Endothelial cell of umbilical vein (primary cell): ENCODE measurements around the gene RBPJ. TPM values are rescaled to one million over a fixed set of nuclear protein-coding genes. Genes with fewer than 3 reads are reported as not detected.

Experiments
- BruUV-seq: library from RNA; stranded (reverse); fragments of 400-500 nt; replicated peaks from 2 replicates; lab custom pipeline; 2021; lab: Mats Ljungman, UMichigan
- CTCF ChIA-PET: fragments of 300-600, 350-600 bp; sonication (Branson Sonifier 250); formaldehyde crosslinking; loops from one replicate; lab custom pipeline; 2021; ENCODE audit warnings: antibody characterized with exemption, inconsistent platforms; lab: Charles Lee
- POLR2A ChIA-PET: fragments of 300-600, 350-600 bp; sonication (Branson Sonifier 250); formaldehyde crosslinking; loops from one replicate; lab custom pipeline; 2021; ENCODE audit warnings: antibody characterized with exemption, inconsistent platforms; lab: Charles Lee
- DNase-seq: peaks from one replicate; pipeline ENCODE4 v3.0.0-alpha.2; 2011; ENCODE audit warnings: low read depth, low spot score
- FAIRE-seq: peaks from 2 replicates; lab custom pipeline; 2011; peaks lifted over from hg19 to GRCh38; lab: Jason Lieb, UNC
- H2AFZ ChIP-seq: 2 replicates; pipeline ENCODE4 v1.6.0; 2012; ENCODE audit warnings: low read depth, low read length, control low read depth, inconsistent platforms
- H3K27ac ChIP-seq: 2 replicates; pipeline ENCODE4 v1.5.1; 2011; ENCODE audit warnings: low read depth, mild to moderate bottlenecking, control low read depth, low read length, moderate library complexity; ENCODE audit not compliant: insufficient read depth
- H3K27me3 ChIP-seq, 2 experiments: 2 replicates each; pipeline versions ENCODE4 v1.6.0 to v1.6.1; 2011; ENCODE audit warnings: low read length in 2 of 2, mixed read lengths in 1 of 2; ENCODE audit not compliant: control insufficient read depth in 2 of 2, insufficient read depth in 2 of 2
- H3K36me3 ChIP-seq, 2 experiments: 2 replicates in 1 of 2; 3 replicates in 1 of 2; pipeline ENCODE4 v1.5.1; 2011; ENCODE audit warnings: low read length in 2 of 2, mild to moderate bottlenecking in 1 of 2, moderate library complexity in 1 of 2; ENCODE audit not compliant: control insufficient read depth in 2 of 2, insufficient read depth in 2 of 2; ENCODE audit errors: extremely low read depth in 1 of 2
- H3K4me1 ChIP-seq: 3 replicates; pipeline ENCODE4 v1.5.1; 2011; ENCODE audit warnings: mild to moderate bottlenecking, low read length; ENCODE audit not compliant: control insufficient read depth, insufficient read depth; ENCODE audit errors: extremely low read depth
- H3K4me2 ChIP-seq: 2 replicates; pipeline ENCODE4 v1.6.1; 2011; ENCODE audit warnings: low read length, control low read depth, mixed read lengths; ENCODE audit not compliant: insufficient read depth
- H3K4me3 ChIP-seq, 3 experiments: fragments of 200-600 bp in 1 of 3; sonication (generic), shearing (Covaris generic) in 1 of 3; replicated peaks in 1 of 3; 2 replicates each; pipeline ENCODE4 v1.5.1; 2011 to 2016; ENCODE audit warnings: control low read depth in 3 of 3, low read length in 3 of 3, mild to moderate bottlenecking in 2 of 3, inconsistent platforms in 1 of 3, low read depth in 1 of 3, moderate library complexity in 1 of 3; ENCODE audit not compliant: insufficient read depth in 1 of 3
- H3K79me2 ChIP-seq: 2 replicates; pipeline ENCODE4 v1.6.0; 2012; ENCODE audit warnings: low read length, inconsistent platforms; ENCODE audit not compliant: control insufficient read depth, insufficient read depth
- H3K9ac ChIP-seq: replicated peaks from 2 replicates; pipeline ENCODE3; 2011; ENCODE audit warnings: low read length, control low read depth; ENCODE audit not compliant: insufficient read depth; ENCODE audit errors: extremely low read depth
- H3K9me1 ChIP-seq: replicated peaks from 3 replicates; pipeline ENCODE4 v1.6.0; 2011; ENCODE audit warnings: mild to moderate bottlenecking, low read length; ENCODE audit not compliant: control insufficient read depth, insufficient read depth; ENCODE audit errors: extremely low read depth
- H3K9me3 ChIP-seq: replicated peaks from 2 replicates; pipeline ENCODE4 v1.5.1; 2012; ENCODE audit warnings: low read length, inconsistent platforms; ENCODE audit not compliant: control insufficient read depth, insufficient read depth
- H4K20me1 ChIP-seq: replicated peaks from 2 replicates; pipeline ENCODE3; 2011; ENCODE audit warnings: mild to moderate bottlenecking, low read length; ENCODE audit not compliant: control insufficient read depth, insufficient read depth; ENCODE audit errors: extremely low read depth
- CTCF ChIP-seq, 2 donors: IDR thresholded peaks; 1 replicate in 1 of 2; 2 replicates in 1 of 2; pipeline ENCODE4 v1.5.1; 2011; ENCODE audit warnings: low read length in 2 of 2, mild to moderate bottlenecking in 2 of 2, moderate library complexity in 2 of 2, control low read depth in 1 of 2, inconsistent platforms in 1 of 2, low read depth in 1 of 2; ENCODE audit not compliant: insufficient read depth in 1 of 2; ENCODE audit errors: extremely low read depth in 1 of 2
- EZH2 ChIP-seq: IDR thresholded peaks from 2 replicates; pipeline ENCODE4 v1.6.1; 2012; ENCODE audit warnings: borderline replicate concordance, low read depth, mild to moderate bottlenecking, moderate library complexity, low read length, inconsistent platforms; ENCODE audit not compliant: severe bottlenecking
- FOS ChIP-seq: IDR thresholded peaks from 2 replicates; pipeline ENCODE4 v1.6.1; 2011; ENCODE audit warnings: mild to moderate bottlenecking, low read length, moderate library complexity, borderline replicate concordance; ENCODE audit not compliant: insufficient read depth
- GATA2 ChIP-seq: IDR thresholded peaks from 2 replicates; pipeline ENCODE4 v1.7.0; 2011; ENCODE audit warnings: low read depth, mild to moderate bottlenecking, moderate library complexity, mixed read lengths, low read length; ENCODE audit not compliant: insufficient read length, insufficient read depth
- JUN ChIP-seq: IDR thresholded peaks from 2 replicates; pipeline ENCODE4 v1.6.1; 2011; ENCODE audit warnings: borderline replicate concordance, low read depth; ENCODE audit not compliant: insufficient read length, insufficient read depth
- MYC ChIP-seq: IDR thresholded peaks from one replicate; pipeline ENCODE4 v1.6.1; 2011; ENCODE audit warnings: mild to moderate bottlenecking, low read depth, low read length
- POLR2A ChIP-seq: IDR thresholded peaks from 2 replicates; pipeline ENCODE4 v1.6.1; 2012; ENCODE audit warnings: low read depth, mild to moderate bottlenecking, control low read depth, low read length
- POLR2AphosphoS5 ChIP-seq: IDR thresholded peaks from 2 replicates; pipeline ENCODE4 v1.6.1; 2012; ENCODE audit warnings: low read depth, mild to moderate bottlenecking, control low read depth, low read length, moderate library complexity; ENCODE audit not compliant: insufficient read depth
- dilution Hi-C: fragments of 300-500 bp; cut with MboI; formaldehyde crosslinking; loops from one replicate; pipeline ENCODE4 v1.15.0; 2019; ENCODE audit warnings: low sequenced_read_pairs; ENCODE audit not compliant: extremely low pct_ligation_motif_present
- intact Hi-C: fragments of 100-400 bp; cut with micrococcal nuclease; formaldehyde crosslinking; loops from one replicate; pipeline ENCODE4 v1.10.0; 2022
- polyA plus RNA-seq, 4 experiments: library from polyadenylated mRNA; depleted of rRNA in 3 of 4; stranded (reverse) in 3 of 4; unstranded in 1 of 4; fragments of >200 nt; gene quantifications; 2 replicates each; pipeline versions ENCODE4 v1.2.1 to v1.2.3, GENCODE V29; 2011 to 2012; ENCODE audit warnings: missing spikeins in 1 of 4
- total RNA-seq: library from RNA; stranded (reverse); gene quantifications from 2 replicates; pipeline ENCODE4 v1.2.3, GENCODE V29; 2021
- TF ChIP-seq, protein P1 (sequence below): IDR thresholded peaks from 2 replicates; pipeline ENCODE4 v1.6.1; 2011; ENCODE audit not compliant: insufficient read depth, insufficient read length

The RBPJ gene
- total and polyA plus RNA-seq, 2 donors (not counting 3 experiments of a cell fraction or from before 2014, with no cell fraction given): 17.0 to 42.9 TPM

GRCh38 chr4:26413582-26413981, 92.8 kb downstream of the RBPJ start:
- H3K4me3 ChIP-seq: no peak overlapping the region
- TF ChIP-seq JUN (no peak), POLR2AphosphoS5 (no peak), FOS (no peak), CTCF (IDR thresholded peaks at IDR 0.05; ENCODE audit: extremely low read depth in 1 of 2, insufficient read depth in 1 of 2, low read depth in 1 of 2, low read length in 2 of 2) (no peak)
- H3K9me3 ChIP-seq: no peaks in the 10 kb centered on the region
- dilution Hi-C loops (no loop called here), intact Hi-C loops (loop anchor here (5.0 to 10.0 kb wide), 3 partner anchors 486 to 599 kb away; partner anchors contain the start of gene SEL1L3)
- H3K27ac ChIP-seq: no peak overlapping the region
- H2AFZ ChIP-seq: no peak overlapping the region
- FAIRE-seq: no peak
- H3K27me3 ChIP-seq: no peaks in the 10 kb centered on the region
- H3K79me2 ChIP-seq: no peaks in the 10 kb centered on the region
- no peaks in the 10 kb centered on the region for H3K9me1 ChIP-seq
- CTCF ChIA-PET: interaction anchor here (1.2 to 8.7 kb wide), 2 partner anchors 84 to 331 kb away, joined by 5 to 259 read pairs; no protein-coding TSS in a partner anchor
- peaks cover 3% of the 10 kb centered on the region for H4K20me1 ChIP-seq
- no TSS peak for BruUV-seq
- no peaks in the 10 kb centered on the region for H3K4me1 ChIP-seq
- POLR2A ChIA-PET: no interaction called here
- no peaks in the 10 kb centered on the region for H3K36me3 ChIP-seq
- no peak for DNase-seq
- H3K4me2 ChIP-seq: no peak overlapping the region
- no peak overlapping the region for H3K9ac ChIP-seq

DNA sequence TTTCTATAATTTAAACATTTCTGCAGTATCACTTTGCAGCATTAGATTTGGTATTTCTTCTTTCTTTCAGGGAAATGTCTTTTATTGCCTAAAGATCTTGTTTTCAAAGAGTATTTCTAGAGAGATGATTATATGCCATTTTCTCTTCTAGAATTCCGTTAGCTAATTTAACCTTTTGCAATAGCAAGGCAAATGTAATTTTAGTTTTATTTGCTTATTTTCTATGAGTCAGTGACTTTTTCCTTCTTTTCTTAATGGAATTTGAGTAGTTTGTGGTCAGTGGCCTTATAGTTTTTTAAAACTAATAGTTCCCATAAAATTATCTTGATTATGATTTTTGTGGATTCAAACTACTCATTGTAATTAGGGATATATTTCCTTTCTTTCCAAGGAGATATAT, 97.3 kb downstream of the RBPJ start:
- Histone ChIP-seq H3K79me2 (no peaks in the 10 kb centered on the region), H3K4me2 (no peak overlapping the region), H4K20me1 (peaks cover 3% of the 10 kb centered on the region), H3K27ac (no peak overlapping the region), H3K27me3 (no peaks in the 10 kb centered on the region), H3K9me1 (no peaks in the 10 kb centered on the region), H3K4me1 (no peaks in the 10 kb centered on the region), H3K4me3 (no peak overlapping the region), H3K9ac (no peak overlapping the region), H3K36me3 (peaks cover 0 to 2% of the 10 kb centered on the region in 2 experiments), H3K9me3 (no peaks in the 10 kb centered on the region), H2AFZ (no peak overlapping the region)
- dilution Hi-C loops (no loop called here), intact Hi-C loops (loop anchor here (10.0 kb wide), 1 partner anchor 553 kb away; the partner anchor contains the start of gene SEL1L3)
- CTCF ChIA-PET: interaction anchor here (3.0 to 3.5 kb wide), 2 partner anchors 8 to 88 kb away, joined by 11 to 26 read pairs; no protein-coding TSS in a partner anchor
- no peak for FAIRE-seq
- DNase-seq: no peak
- POLR2A ChIA-PET: no interaction called here
- TF ChIP-seq CTCF (IDR thresholded peaks at IDR 0.05; ENCODE audit: extremely low read depth in 1 of 2, insufficient read depth in 1 of 2, low read depth in 1 of 2, low read length in 2 of 2) (no peak), POLR2AphosphoS5 (no peak), EZH2 (no peak), GATA2 (no peak), MYC (no peak), JUN (no peak), FOS (no peak), POLR2A (no peak)
- TF ChIP-seq, protein P1, sequence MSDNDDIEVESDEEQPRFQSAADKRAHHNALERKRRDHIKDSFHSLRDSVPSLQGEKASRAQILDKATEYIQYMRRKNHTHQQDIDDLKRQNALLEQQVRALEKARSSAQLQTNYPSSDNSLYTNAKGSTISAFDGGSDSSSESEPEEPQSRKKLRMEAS: no peak
- BruUV-seq: no TSS peak
